Activated naive CD8-positive, alpha-beta T cell treated with anti-CD3 and anti-CD28 coated beads, Interleukin-2, amount 50 U/mL, for 24 hours (primary cell): ENCODE data around the gene SMC2.

Source experiments
- ATAC-seq: fragments of 150-1000 bp; cut with Tn5 transposase; one replicate; pipeline ENCODE4 v1.10.0; 2021
- DNase-seq: peaks from one replicate; pipeline ENCODE4 v3.0.0; 2021
- H3K27ac Mint-ChIP-seq: one replicate; pipeline ENCODE4 v1.8.0; 2021; ENCODE audit warnings: mild to moderate bottlenecking, mixed read lengths
- H3K27me3 Mint-ChIP-seq: one replicate; pipeline ENCODE4 v1.8.0; 2021; ENCODE audit warnings: mixed read lengths
- H3K36me3 Mint-ChIP-seq: one replicate; pipeline ENCODE4 v1.8.0; 2021; ENCODE audit warnings: low read depth, mixed read lengths
- H3K4me1 Mint-ChIP-seq: one replicate; pipeline ENCODE4 v1.8.0; 2021; ENCODE audit warnings: mixed read lengths
- H3K4me3 Mint-ChIP-seq: one replicate; pipeline ENCODE4 v1.8.0; 2021; ENCODE audit warnings: mild to moderate bottlenecking, moderate library complexity, mixed read lengths
- H3K9me3 Mint-ChIP-seq: one replicate; pipeline ENCODE4 v1.8.0; 2021; ENCODE audit warnings: mixed read lengths

Gene SMC2

DNA sequence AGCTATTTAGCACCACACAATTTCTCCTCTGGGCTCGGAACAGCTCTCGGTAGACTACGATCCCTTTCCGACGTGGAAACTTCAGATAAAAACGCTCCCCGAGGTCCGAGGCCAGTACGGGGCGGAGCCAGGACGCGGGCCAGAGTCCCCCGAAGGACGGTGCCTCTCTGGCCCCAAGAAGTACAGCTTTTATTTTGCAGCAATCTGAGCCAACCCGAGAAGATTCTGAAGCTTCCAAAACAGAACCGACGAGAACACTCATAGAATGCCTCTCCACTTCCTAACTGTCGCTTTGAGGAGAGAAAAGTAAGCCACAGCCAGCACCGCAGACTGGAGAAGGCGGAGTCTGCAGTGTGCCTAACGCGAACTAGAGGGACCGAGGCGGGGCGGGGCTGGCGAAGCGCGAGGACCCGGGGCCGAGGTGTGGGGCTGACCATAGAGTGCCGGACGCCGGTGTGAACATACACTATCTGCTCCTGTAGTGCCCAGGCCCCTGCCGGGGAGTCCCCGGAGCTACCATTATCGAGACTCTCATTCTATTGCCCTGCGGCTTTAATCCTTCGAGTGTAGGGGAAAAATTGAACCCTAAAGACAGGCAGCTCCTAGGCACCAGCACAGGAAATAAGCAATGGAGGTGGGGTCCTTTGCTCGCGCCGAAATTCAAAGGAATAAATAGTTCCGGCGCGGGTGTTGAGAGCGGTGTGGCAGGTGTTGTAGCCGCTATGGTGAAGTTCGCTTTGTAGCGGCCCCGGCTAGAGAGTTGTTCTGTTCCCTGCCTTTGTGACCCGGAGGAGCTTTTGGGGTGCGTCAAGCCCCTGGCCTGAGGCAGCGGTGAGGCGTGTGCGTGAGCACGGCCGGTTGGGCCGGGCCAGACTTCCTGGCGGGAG lies at the start of gene SMC2:
Gene SMC2 (plus strand): TSS at position 663 of the 887 bp plus-strand sequence. CDS start 1,076 bp downstream, outside the sequence.
- Mint-ChIP-seq H3K9me3 (no peaks in the 10 kb centered on the region), H3K36me3 (peaks cover 24% of the 10 kb centered on the region), H3K4me3 (peak within 1 kb of the TSS; percentile 93), H3K27ac (peak within 1 kb of the TSS; percentile 99), H3K27me3 (no peaks in the 10 kb centered on the region), H3K4me1 (peaks cover 44% of the 10 kb centered on the region)
- ATAC-seq (peak; percentile 95), DNase-seq (peak; percentile 93)

DNA sequence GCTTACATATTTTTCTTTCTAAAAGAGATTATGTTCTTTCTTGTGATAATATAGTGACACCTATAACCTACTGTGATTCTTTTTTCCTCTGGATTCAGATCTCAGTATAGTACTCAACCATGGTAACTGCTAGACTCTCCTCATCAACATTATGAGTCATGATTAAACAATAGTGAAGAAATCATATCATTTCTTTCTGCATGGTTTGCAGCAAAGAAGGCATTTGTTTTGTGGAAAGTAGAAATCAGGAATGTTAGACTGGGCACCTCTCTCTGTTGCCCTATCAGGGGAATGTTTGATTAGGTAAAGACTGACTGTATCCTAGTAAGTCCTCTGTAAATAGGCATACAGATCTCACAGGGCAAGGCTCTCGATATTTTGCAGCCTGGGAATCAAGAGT lies 25.6 kb upstream of the SMC2 start:
- ATAC-seq (no peak), DNase-seq (no peak)
- Mint-ChIP-seq H3K27me3 (peaks cover 7% of the 10 kb centered on the region), H3K27ac (no peak overlapping the region), H3K4me1 (no peaks in the 10 kb centered on the region), H3K36me3 (no peaks in the 10 kb centered on the region), H3K9me3 (no peaks in the 10 kb centered on the region), H3K4me3 (no peak overlapping the region)

DNA sequence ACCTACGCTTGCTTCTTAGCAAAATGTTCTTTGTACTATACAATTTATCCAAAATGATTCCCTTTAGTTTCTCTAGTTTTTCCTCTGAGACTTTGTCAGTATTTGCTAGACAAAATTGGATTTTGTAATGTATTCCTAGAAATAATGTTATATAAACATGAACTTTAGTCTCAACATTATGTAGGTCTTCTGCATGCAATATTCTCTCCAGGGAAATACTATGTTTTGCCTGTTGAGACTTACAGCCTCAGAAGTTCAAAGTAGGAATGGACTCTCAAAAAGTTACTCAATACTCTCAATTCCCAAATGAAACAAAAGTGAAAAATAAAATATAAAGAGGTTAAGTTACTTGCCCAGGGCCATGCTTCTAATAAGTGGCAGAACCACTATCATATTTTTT lies 24.8 kb upstream of the SMC2 start:
- Mint-ChIP-seq H3K27ac (no peak overlapping the region), H3K4me1 (no peaks in the 10 kb centered on the region), H3K4me3 (no peak overlapping the region), H3K27me3 (peaks cover 7% of the 10 kb centered on the region), H3K9me3 (no peaks in the 10 kb centered on the region), H3K36me3 (no peaks in the 10 kb centered on the region)
- DNase-seq (no peak), ATAC-seq (no peak)

DNA sequence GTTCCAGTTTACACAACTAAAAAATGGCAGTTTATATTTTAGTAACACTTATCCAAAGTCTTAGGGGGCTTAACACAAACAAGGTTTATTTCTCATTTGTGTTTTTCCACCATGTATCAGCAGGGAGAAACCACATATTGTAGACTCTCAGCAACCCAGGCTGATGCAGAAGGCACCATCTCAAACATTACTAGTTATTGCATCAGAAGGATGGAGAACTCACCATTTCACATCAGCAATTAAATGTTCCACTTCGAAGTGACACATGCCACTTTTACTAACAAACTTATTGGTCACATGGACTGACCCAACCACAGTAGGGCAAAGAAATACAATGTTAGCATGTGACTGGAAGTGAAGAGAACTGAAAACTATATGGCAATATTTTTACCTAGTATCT lies 22.5 kb upstream of the SMC2 start:
- H3K27ac Mint-ChIP-seq = no peak overlapping the region
- no peak for ATAC-seq

GRCh38 chr9:104073098-104073769 lies 20.9 kb upstream of the SMC2 start:
- Mint-ChIP-seq H3K27me3 (peaks cover 21% of the 10 kb centered on the region), H3K9me3 (peaks cover 2% of the 10 kb centered on the region), H3K4me1 (no peaks in the 10 kb centered on the region), H3K27ac (no peak overlapping the region), H3K4me3 (no peak overlapping the region), H3K36me3 (no peaks in the 10 kb centered on the region)
- DNase-seq = no peak
- no peak for ATAC-seq

More for the DNA sequence above, 22.5 kb upstream of the SMC2 start:
- Mint-ChIP-seq H3K4me1 (no peaks in the 10 kb centered on the region), H3K36me3 (no peaks in the 10 kb centered on the region), H3K27me3 (peaks cover 15% of the 10 kb centered on the region), H3K9me3 (no peaks in the 10 kb centered on the region), H3K4me3 (no peak overlapping the region)
- DNase-seq = no peak

DNA sequence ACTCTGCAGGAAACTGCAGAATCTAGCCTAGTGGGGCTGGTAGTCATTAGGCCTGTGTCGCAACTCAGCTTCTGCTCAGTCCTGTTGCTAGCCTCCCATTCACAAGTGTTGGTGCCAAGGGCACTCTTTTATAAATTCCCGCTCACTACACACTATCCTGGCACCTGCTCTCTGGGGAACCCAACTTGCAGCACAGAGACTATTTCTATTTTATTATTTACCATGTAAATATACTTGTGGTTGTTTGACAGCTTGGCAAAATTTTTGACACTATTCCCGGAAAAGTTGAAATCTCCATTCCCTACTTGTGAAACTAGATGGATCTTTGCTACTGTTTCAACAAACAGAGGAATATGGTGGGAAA lies 20.4 kb upstream of the SMC2 start:
- ATAC-seq (no peak), DNase-seq (no peak)
- H3K36me3 Mint-ChIP-seq = no peaks in the 10 kb centered on the region
- H3K4me3 Mint-ChIP-seq = no peak overlapping the region
- no peaks in the 10 kb centered on the region for H3K4me1 Mint-ChIP-seq
- H3K27me3 Mint-ChIP-seq = peaks cover 24% of the 10 kb centered on the region
- H3K27ac Mint-ChIP-seq = no peak overlapping the region
- H3K9me3 Mint-ChIP-seq = peaks cover 5% of the 10 kb centered on the region

- Mint-ChIP-seq H3K4me1 (no peaks in the 10 kb centered on the region), H3K27ac (no peak overlapping the region), H3K9me3 (peaks cover 9% of the 10 kb centered on the region), H3K27me3 (peaks cover 29% of the 10 kb centered on the region), H3K4me3 (no peak overlapping the region), H3K36me3 (no peaks in the 10 kb centered on the region)
- ATAC-seq (no peak), DNase-seq (no peak)
Observed at GRCh38 chr9:104074876-104075275, 19.2 kb upstream of the SMC2 start.

GRCh38 chr9:104075801-104076753 lies 18.0 kb upstream of the SMC2 start:
- no peaks in the 10 kb centered on the region for H3K36me3 Mint-ChIP-seq
- peaks cover 29% of the 10 kb centered on the region for H3K27me3 Mint-ChIP-seq
- ATAC-seq (peak; percentile 24), DNase-seq (no peak)
- no peak overlapping the region for H3K27ac Mint-ChIP-seq
- H3K9me3 Mint-ChIP-seq = peaks cover 9% of the 10 kb centered on the region
- H3K4me3 Mint-ChIP-seq = no peak overlapping the region
- no peaks in the 10 kb centered on the region for H3K4me1 Mint-ChIP-seq

- peaks cover 17% of the 10 kb centered on the region for H3K9me3 Mint-ChIP-seq
Observed at GRCh38 chr9:104078596-104078995, 15.5 kb upstream of the SMC2 start.

GRCh38 chr9:104080983-104081382 lies 13.1 kb upstream of the SMC2 start:
- DNase-seq = no peak
- H3K4me1 Mint-ChIP-seq = no peaks in the 10 kb centered on the region
- peaks cover 19% of the 10 kb centered on the region for H3K27me3 Mint-ChIP-seq
- H3K9me3 Mint-ChIP-seq = peaks cover 17% of the 10 kb centered on the region
- no peaks in the 10 kb centered on the region for H3K36me3 Mint-ChIP-seq
- no peak for ATAC-seq
- H3K4me3 Mint-ChIP-seq = no peak overlapping the region
- no peak overlapping the region for H3K27ac Mint-ChIP-seq

More at GRCh38 chr9:104078596-104078995, 15.5 kb upstream of the SMC2 start:
- H3K4me3 Mint-ChIP-seq = no peak overlapping the region
- H3K27me3 Mint-ChIP-seq = peaks cover 23% of the 10 kb centered on the region
- H3K27ac Mint-ChIP-seq = no peak overlapping the region
- H3K4me1 Mint-ChIP-seq = no peaks in the 10 kb centered on the region
- H3K36me3 Mint-ChIP-seq = no peaks in the 10 kb centered on the region
- ATAC-seq = no peak
- no peak for DNase-seq

GRCh38 chr9:104082168-104082567 lies 11.9 kb upstream of the SMC2 start:
- ATAC-seq = no peak
- Mint-ChIP-seq H3K9me3 (peaks cover 17% of the 10 kb centered on the region), H3K4me3 (no peak overlapping the region), H3K36me3 (no peaks in the 10 kb centered on the region), H3K27me3 (peaks cover 16% of the 10 kb centered on the region), H3K27ac (no peak overlapping the region), H3K4me1 (no peaks in the 10 kb centered on the region)
- DNase-seq = no peak

DNA sequence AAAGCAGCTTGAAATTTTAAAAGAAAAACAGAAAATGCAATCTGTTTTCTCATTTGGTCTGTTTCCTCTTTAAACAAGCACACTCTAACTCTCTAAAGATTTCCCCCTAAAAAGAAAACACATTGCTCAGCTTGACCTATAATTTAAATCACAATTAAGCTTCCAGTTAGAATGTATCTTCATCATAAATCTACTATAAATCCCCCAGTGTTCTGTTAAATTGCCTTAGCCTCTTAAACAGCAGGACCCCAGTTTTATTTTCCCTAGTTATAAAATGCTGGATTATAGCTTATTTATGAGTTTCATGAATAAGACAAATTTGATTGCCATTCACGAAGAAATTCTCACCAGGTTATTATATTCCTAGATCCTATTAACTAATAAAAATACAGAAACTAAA lies 8.6 kb upstream of the SMC2 start:
- H3K9me3 Mint-ChIP-seq = peaks cover 8% of the 10 kb centered on the region
- no peak for DNase-seq
- H3K27me3 Mint-ChIP-seq = peaks cover 10% of the 10 kb centered on the region
- H3K4me3 Mint-ChIP-seq = no peak overlapping the region
- no peaks in the 10 kb centered on the region for H3K36me3 Mint-ChIP-seq
- no peaks in the 10 kb centered on the region for H3K4me1 Mint-ChIP-seq
- H3K27ac Mint-ChIP-seq = no peak overlapping the region
- ATAC-seq = no peak

DNA sequence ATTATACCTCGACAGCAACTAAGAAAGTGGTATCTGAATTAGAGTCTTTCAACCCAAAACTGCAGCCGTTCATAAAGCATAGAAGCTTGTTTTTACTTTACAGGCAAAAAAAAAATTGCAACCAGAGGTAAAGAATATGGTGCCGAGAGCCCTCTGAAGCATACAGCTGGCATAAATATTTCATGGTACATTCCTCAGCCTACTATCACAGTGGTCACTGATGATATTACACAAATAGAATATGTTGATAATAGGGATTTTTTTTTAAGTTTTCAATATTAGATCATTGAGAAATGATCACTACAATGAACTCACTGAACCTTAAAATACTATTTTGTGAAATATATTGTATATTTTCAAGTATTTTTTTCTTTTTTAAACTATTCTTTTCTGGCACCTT lies 6.2 kb upstream of the SMC2 start:
- H3K27me3 Mint-ChIP-seq = peaks cover 10% of the 10 kb centered on the region
- H3K4me3 Mint-ChIP-seq = no peak overlapping the region
- H3K27ac Mint-ChIP-seq = no peak overlapping the region
- ATAC-seq = no peak
- no peak for DNase-seq
- no peaks in the 10 kb centered on the region for H3K36me3 Mint-ChIP-seq
- H3K9me3 Mint-ChIP-seq = no peaks in the 10 kb centered on the region
- H3K4me1 Mint-ChIP-seq = peaks cover 14% of the 10 kb centered on the region

GRCh38 chr9:104088416-104088815 lies 5.7 kb upstream of the SMC2 start:
- no peaks in the 10 kb centered on the region for H3K9me3 Mint-ChIP-seq
- no peak for DNase-seq
- ATAC-seq = no peak
- no peak overlapping the region for H3K4me3 Mint-ChIP-seq
- no peak overlapping the region for H3K27ac Mint-ChIP-seq
- peaks cover 10% of the 10 kb centered on the region for H3K27me3 Mint-ChIP-seq
- peaks cover 18% of the 10 kb centered on the region for H3K4me1 Mint-ChIP-seq
- no peaks in the 10 kb centered on the region for H3K36me3 Mint-ChIP-seq
